CD8-positive, alpha-beta memory T cell (primary cell): ENCODE data around the gene CASS4. TPM values are rescaled to one million over a fixed set of nuclear protein-coding genes. Genes with fewer than 3 reads are reported as not detected.
A peak's percentile ranks its signal among the peaks of the same experiment; 100 is the strongest.

ENCODE experiments used
- CTCF ChIA-PET: fragments of 350-600 bp; sonication (Branson Sonifier 250); formaldehyde crosslinking; loops from one replicate; lab custom pipeline; 2021; ENCODE audit warnings: antibody characterized with exemption; lab: Charles Lee
- POLR2A ChIA-PET: fragments of 350-600 bp; sonication (Branson Sonifier 250); formaldehyde crosslinking; loops from one replicate; lab custom pipeline; 2021; ENCODE audit warnings: antibody characterized with exemption; lab: Charles Lee
- DNase-seq, 5 donors: peaks; one replicate each; pipeline versions ENCODE4 v3.0.0 to v3.0.0-alpha.2; 2020 to 2022; ENCODE audit warnings: mixed read lengths in 1 of 5
- H3K27ac ChIP-seq: one replicate; pipeline ENCODE4 v1.7.0; 2013; ENCODE audit warnings: low read depth, mild to moderate bottlenecking, low read length, moderate library complexity
- H3K27me3 ChIP-seq: 2 replicates; pipeline ENCODE4 v1.7.0; 2013; ENCODE audit warnings: low read length, mild to moderate bottlenecking; ENCODE audit not compliant: insufficient read depth, poor library complexity, severe bottlenecking
- H3K36me3 ChIP-seq: 2 replicates; pipeline ENCODE4 v1.7.0; 2013; ENCODE audit warnings: mild to moderate bottlenecking, low read length, moderate library complexity; ENCODE audit not compliant: insufficient read depth
- H3K4me1 ChIP-seq: 2 replicates; pipeline ENCODE4 v1.7.0; 2013; ENCODE audit warnings: mild to moderate bottlenecking, low read length, moderate library complexity; ENCODE audit not compliant: insufficient read depth
- H3K4me3 ChIP-seq: 2 replicates; pipeline ENCODE4 v1.7.0; 2013; ENCODE audit warnings: mild to moderate bottlenecking, low read length
- H3K9me3 ChIP-seq: 2 replicates; pipeline ENCODE4 v1.7.0; 2013; ENCODE audit warnings: mild to moderate bottlenecking, low read length
- H3K27ac Mint-ChIP-seq, 8 donors: one replicate each; pipeline ENCODE4 v1.8.0; 2020 to 2021; ENCODE audit warnings: mixed read lengths in 8 of 8, mild to moderate bottlenecking in 6 of 8, inconsistent platforms in 3 of 8, moderate library complexity in 3 of 8
- H3K27me3 Mint-ChIP-seq, 2 donors: one replicate each; pipeline ENCODE4 v1.8.0; 2020 to 2021; ENCODE audit warnings: mixed read lengths in 2 of 2, mild to moderate bottlenecking in 1 of 2, moderate library complexity in 1 of 2
- H3K36me3 Mint-ChIP-seq, 3 donors: one replicate each; pipeline ENCODE4 v1.8.0; 2020 to 2021; ENCODE audit warnings: mixed read lengths in 3 of 3, inconsistent platforms in 1 of 3, mild to moderate bottlenecking in 1 of 3
- H3K4me1 Mint-ChIP-seq, 3 donors: one replicate each; pipeline ENCODE4 v1.8.0; 2020 to 2021; ENCODE audit warnings: mixed read lengths in 3 of 3, inconsistent platforms in 1 of 3, mild to moderate bottlenecking in 1 of 3
- H3K4me3 Mint-ChIP-seq, 7 donors: one replicate each; pipeline ENCODE4 v1.8.0; 2020 to 2021; ENCODE audit warnings: mixed read lengths in 7 of 7, mild to moderate bottlenecking in 6 of 7, moderate library complexity in 4 of 7, inconsistent platforms in 2 of 7
- H3K9me3 Mint-ChIP-seq, 5 donors: one replicate each; pipeline ENCODE4 v1.8.0; 2020 to 2022; ENCODE audit warnings: mixed read lengths in 5 of 5, mild to moderate bottlenecking in 3 of 5, moderate library complexity in 2 of 5, inconsistent platforms in 1 of 5
- polyA plus RNA-seq: library from polyadenylated mRNA; unstranded; fragments of 300-500 nt; fragmentation: Illumina TruSeq; gene quantifications from one replicate; pipeline ENCODE4 v1.2.3, GENCODE V29; 2021
- total RNA-seq, 2 experiments: library from RNA; stranded (reverse); gene quantifications; one replicate each; pipeline ENCODE4 v1.2.3, GENCODE V29; 2021

CASS4 gene
- total RNA-seq (1 to 10 TPM; 3.7 TPM), polyA plus RNA-seq (5.6 TPM)

- Histone ChIP-seq H3K4me3 (peak within 1 kb of the TSS; percentile 83), H3K27me3 (no peaks in the 10 kb centered on the region), H3K27ac (peak within 1 kb of the TSS; percentile 69), H3K36me3 (peaks cover 5% of the 10 kb centered on the region), H3K9me3 (no peaks in the 10 kb centered on the region), H3K4me1 (peaks cover 56% of the 10 kb centered on the region)
- Mint-ChIP-seq H3K27me3 (no peaks in the 10 kb centered on the region), H3K27ac (peak within 1 kb of the TSS; percentile 91 to 99 (median 98)), H3K4me3 (peak within 1 kb of the TSS; percentile 90 to 96 (median 93)), H3K4me1 (peaks cover 45 to 57% (median 51%) of the 10 kb centered on the region in 3 donors), H3K9me3 (no peaks in the 10 kb centered on the region), H3K36me3 (peaks cover 0 to 36% (median 15%) of the 10 kb centered on the region in 3 donors)
- ChIA-PET POLR2A (interaction anchor here (0.9 to 1.5 kb wide), 4 partner anchors 10 to 52 kb away, joined by 3 to 5 read pairs (median 4); partner anchors contain the start of genes AURKA and CSTF1), CTCF (interaction anchor here (1.1 to 2.3 kb wide), 6 partner anchors 10 to 52 kb away, joined by 3 to 11 read pairs (median 4); no protein-coding TSS in a partner anchor)
- peak in 3 of 5 donors; percentile 54 to 78 (median 63) for DNase-seq
Observed at GRCh38 chr20:56411759-56412472, at the start of gene CASS4. Gene CASS4 (plus strand): TSS chr20:56412260. CDS start chr20:56412459, 199 bp downstream.

GRCh38 chr20:56362833-56363413 is 49.1 kb upstream of the CASS4 start:
- ChIA-PET POLR2A (no interaction called here), CTCF (no interaction called here)
- no peak overlapping the region for H3K4me3 Mint-ChIP-seq
- Histone ChIP-seq H3K4me1 (peaks cover 14% of the 10 kb centered on the region), H3K27me3 (no peaks in the 10 kb centered on the region), H3K36me3 (no peaks in the 10 kb centered on the region), H3K27ac (peak overlapping the region; percentile 51), H3K4me3 (no peak overlapping the region), H3K9me3 (no peaks in the 10 kb centered on the region)
- H3K36me3 Mint-ChIP-seq = peaks cover 0 to 47% (median 16%) of the 10 kb centered on the region in 3 donors
- DNase-seq = no peak
- no peak overlapping the region for H3K27ac Mint-ChIP-seq
- H3K4me1 Mint-ChIP-seq = peaks cover 18 to 27% (median 23%) of the 10 kb centered on the region in 3 donors
- no peaks in the 10 kb centered on the region for H3K27me3 Mint-ChIP-seq
- H3K9me3 Mint-ChIP-seq = no peaks in the 10 kb centered on the region

- Histone ChIP-seq H3K9me3 (no peaks in the 10 kb centered on the region), H3K4me3 (no peak overlapping the region), H3K36me3 (no peaks in the 10 kb centered on the region), H3K27me3 (no peaks in the 10 kb centered on the region), H3K4me1 (peaks cover 14% of the 10 kb centered on the region), H3K27ac (peak overlapping the region; percentile 51)
- Mint-ChIP-seq H3K36me3 (peaks cover 0 to 50% (median 16%) of the 10 kb centered on the region in 3 donors), H3K9me3 (no peaks in the 10 kb centered on the region), H3K27me3 (no peaks in the 10 kb centered on the region), H3K4me1 (peaks cover 12 to 22% (median 18%) of the 10 kb centered on the region in 3 donors), H3K4me3 (no peak overlapping the region), H3K27ac (no peak overlapping the region)
- no peak for DNase-seq
- CTCF ChIA-PET = no interaction called here
- POLR2A ChIA-PET = no interaction called here
Observed at GRCh38 chr20:56363491-56363890, 48.6 kb upstream of the CASS4 start.

- Histone ChIP-seq H3K27me3 (no peaks in the 10 kb centered on the region), H3K4me1 (no peaks in the 10 kb centered on the region), H3K27ac (no peak overlapping the region), H3K36me3 (no peaks in the 10 kb centered on the region), H3K9me3 (no peaks in the 10 kb centered on the region), H3K4me3 (no peak overlapping the region)
- Mint-ChIP-seq H3K4me3 (no peak overlapping the region), H3K9me3 (no peaks in the 10 kb centered on the region), H3K27me3 (no peaks in the 10 kb centered on the region), H3K4me1 (peaks cover 3 to 11% (median 7%) of the 10 kb centered on the region in 3 donors), H3K36me3 (peaks cover 0 to 59% (median 13%) of the 10 kb centered on the region in 3 donors), H3K27ac (peak overlapping the region in 2 of 8 donors; percentile 12 to 21)
- ChIA-PET CTCF (no interaction called here), POLR2A (no interaction called here)
- DNase-seq = no peak
Observed at GRCh38 chr20:56368351-56369134, 43.5 kb upstream of the CASS4 start.

GRCh38 chr20:56369179-56369578 is 42.9 kb upstream of the CASS4 start:
- H3K27me3 ChIP-seq = no peaks in the 10 kb centered on the region
- Mint-ChIP-seq H3K27me3 (no peaks in the 10 kb centered on the region), H3K4me1 (peaks cover 3 to 18% (median 10%) of the 10 kb centered on the region in 3 donors), H3K4me3 (no peak overlapping the region), H3K36me3 (peaks cover 0 to 56% (median 13%) of the 10 kb centered on the region in 3 donors), H3K9me3 (no peaks in the 10 kb centered on the region), H3K27ac (peak overlapping the region in 1 of 8 donors; percentile 23)
- CTCF ChIA-PET = no interaction called here
- H3K4me1 ChIP-seq = no peaks in the 10 kb centered on the region
- no peaks in the 10 kb centered on the region for H3K9me3 ChIP-seq
- DNase-seq = no peak
- H3K4me3 ChIP-seq = no peak overlapping the region
- H3K36me3 ChIP-seq = no peaks in the 10 kb centered on the region
- H3K27ac ChIP-seq = no peak overlapping the region
- POLR2A ChIA-PET = no interaction called here

GRCh38 chr20:56371977-56372376 is 40.1 kb upstream of the CASS4 start:
- DNase-seq = no peak
- H3K4me3 ChIP-seq = no peak overlapping the region
- Mint-ChIP-seq H3K27me3 (no peaks in the 10 kb centered on the region), H3K4me1 (peaks cover 5 to 33% (median 19%) of the 10 kb centered on the region in 3 donors), H3K27ac (no peak overlapping the region), H3K4me3 (no peak overlapping the region), H3K9me3 (no peaks in the 10 kb centered on the region), H3K36me3 (peaks cover 0 to 30% (median 5%) of the 10 kb centered on the region in 3 donors)
- H3K9me3 ChIP-seq = no peaks in the 10 kb centered on the region
- no peak overlapping the region for H3K27ac ChIP-seq
- POLR2A ChIA-PET = interaction anchor here (0.6 kb wide), 1 partner anchor 1021 kb away, joined by 6 read pairs; no protein-coding TSS in a partner anchor
- CTCF ChIA-PET = interaction anchor here (1.6 kb wide), 1 partner anchor 12 kb away, joined by 6 read pairs; no protein-coding TSS in a partner anchor
- no peaks in the 10 kb centered on the region for H3K4me1 ChIP-seq
- H3K27me3 ChIP-seq = no peaks in the 10 kb centered on the region
- H3K36me3 ChIP-seq = no peaks in the 10 kb centered on the region

- Histone ChIP-seq H3K27ac (no peak overlapping the region), H3K9me3 (no peaks in the 10 kb centered on the region), H3K27me3 (no peaks in the 10 kb centered on the region), H3K36me3 (no peaks in the 10 kb centered on the region), H3K4me1 (no peaks in the 10 kb centered on the region), H3K4me3 (no peak overlapping the region)
- Mint-ChIP-seq H3K9me3 (no peaks in the 10 kb centered on the region), H3K36me3 (peaks cover 0 to 21% (median under 1%) of the 10 kb centered on the region in 3 donors), H3K27ac (peak overlapping the region in 6 of 8 donors; percentile 17 to 68 (median 36)), H3K4me1 (peaks cover 5 to 33% (median 19%) of the 10 kb centered on the region in 3 donors), H3K27me3 (no peaks in the 10 kb centered on the region), H3K4me3 (no peak overlapping the region)
- CTCF ChIA-PET = interaction anchor here (1.6 kb wide), 1 partner anchor 13 kb away, joined by 6 read pairs; no protein-coding TSS in a partner anchor
- POLR2A ChIA-PET = interaction anchor here (1.2 kb wide), 1 partner anchor 9 kb away, joined by 6 read pairs; no protein-coding TSS in a partner anchor
- no peak for DNase-seq
Observed at GRCh38 chr20:56372850-56373249, 39.2 kb upstream of the CASS4 start.
